HCT116 (cell line): ENCODE results near the gene GSTT2. TPM values are rescaled to one million over a fixed set of nuclear protein-coding genes. Genes with fewer than 3 reads are reported as not detected.

Source experiments
- ATAC-seq: fragments of 200-7000 bp; cut with Tn5 transposase; 2 replicates; pipeline ENCODE4 v1.9.1; 2020; ENCODE audit warnings: mild to moderate bottlenecking, moderate library complexity
- BruUV-seq: library from RNA; stranded (reverse); fragments of 400-500 nt; replicated peaks from 2 replicates; lab custom pipeline; 2021; lab: Mats Ljungman, UMichigan
- CTCF ChIA-PET: fragments of 300-600 bp; sonication (Branson Sonifier 250); formaldehyde crosslinking; loops from one replicate; lab custom pipeline; 2021; ENCODE audit warnings: antibody characterized with exemption; lab: Charles Lee
- POLR2A ChIA-PET: fragments of 300-600, 350-600 bp; sonication (Branson Sonifier 250); formaldehyde crosslinking; loops from one replicate; lab custom pipeline; 2021; ENCODE audit warnings: antibody characterized with exemption; lab: Charles Lee
- RAD21 ChIA-PET, 2 experiments: fragments of 300-600 bp; sonication (Branson Sonifier 250); formaldehyde crosslinking; loops; one replicate each; lab custom pipeline; 2023; ENCODE audit warnings: low total read pairs in 2 of 2; ENCODE audit not compliant: uncharacterized antibody in 2 of 2, unreplicated experiment in 2 of 2, low non-redundant PET in 1 of 2; lab: Charles Lee
- DNase-seq: peaks from one replicate; pipeline ENCODE4 v3.0.0-alpha.2; 2010; ENCODE audit warnings: low read depth, low spot score
- H2AFZ ChIP-seq: fragments of 200-600 bp; shearing (Covaris generic), sonication (generic); 2 replicates; pipeline ENCODE4 v1.6.1; 2017; ENCODE audit warnings: low read depth, mixed run types, mixed read lengths, antibody characterized with exemption, low read length; ENCODE audit not compliant: poor library complexity, severe bottlenecking
- H3K27ac ChIP-seq: 2 replicates; pipeline ENCODE4 v1.5.1; 2012; ENCODE audit warnings: low read depth, low read length
- H3K27me3 ChIP-seq: fragments of 200-600 bp; sonication (generic); 2 replicates; pipeline ENCODE4 v1.6.1; 2016; ENCODE audit warnings: mixed run types, low read length, mixed read lengths; ENCODE audit not compliant: insufficient read depth
- H3K36me3 ChIP-seq, 2 experiments: fragments of 200-500 bp in 1 of 2; fragments of 200-600 bp in 1 of 2; sonication (Bioruptor generic) in 1 of 2; sonication (generic) in 1 of 2; 2 replicates each; pipeline versions ENCODE4 v1.5.1 to v1.6.1; 2014 to 2016; ENCODE audit warnings: low read length in 2 of 2, inconsistent platforms in 1 of 2, mixed read lengths in 1 of 2, mixed run types in 1 of 2; ENCODE audit not compliant: insufficient read depth in 2 of 2, control insufficient read depth in 1 of 2
- H3K4me1 ChIP-seq, 2 experiments: fragments of 200-600 bp in 1 of 2; sonication (generic) in 1 of 2; 2 replicates each; pipeline versions ENCODE4 v1.5.1 to v1.6.1; 2012 to 2017; ENCODE audit warnings: low read length in 2 of 2, inconsistent platforms in 1 of 2, mild to moderate bottlenecking in 1 of 2, mixed read lengths in 1 of 2, mixed run types in 1 of 2, moderate library complexity in 1 of 2; ENCODE audit not compliant: insufficient read depth in 2 of 2, control insufficient read depth in 1 of 2
- H3K4me2 ChIP-seq: fragments of 200-600 bp; sonication (generic); 2 replicates; pipeline ENCODE4 v1.6.1; 2017; ENCODE audit warnings: mixed run types, low read length, mixed read lengths
- H3K4me3 ChIP-seq, 2 experiments: fragments of 200-600 bp in 1 of 2; sonication (generic) in 1 of 2; replicated peaks in 1 of 2; 2 replicates each; pipeline ENCODE4 v1.5.1; 2011 to 2016; ENCODE audit warnings: low read length in 2 of 2, control low read depth in 1 of 2, low read depth in 1 of 2, mild to moderate bottlenecking in 1 of 2, mixed read lengths in 1 of 2, mixed run types in 1 of 2
- H3K79me2 ChIP-seq: fragments of 200-600 bp; sonication (generic); 2 replicates; pipeline ENCODE4 v1.6.1; 2017; ENCODE audit warnings: mild to moderate bottlenecking, mixed run types, low read length, moderate library complexity, mixed read lengths; ENCODE audit not compliant: insufficient read depth
- H3K9ac ChIP-seq: fragments of 200-600 bp; sonication (generic); 2 replicates; pipeline ENCODE4 v1.6.1; 2016; ENCODE audit warnings: low read length, mixed read lengths
- H3K9me2 ChIP-seq: fragments of 200-600 bp; sonication (generic), shearing (Covaris generic); 2 replicates; pipeline ENCODE4 v1.6.1; 2017; ENCODE audit warnings: mixed run types, mild to moderate bottlenecking, moderate library complexity; ENCODE audit not compliant: insufficient read depth
- H3K9me3 ChIP-seq, 2 experiments: fragments of 200-500 bp in 1 of 2; fragments of 200-600 bp in 1 of 2; sonication (Bioruptor generic) in 1 of 2; sonication (generic) in 1 of 2; 2 replicates each; pipeline ENCODE4 v1.6.1; 2014 to 2017; ENCODE audit warnings: low read length in 2 of 2, mixed read lengths in 2 of 2, inconsistent platforms in 1 of 2, low read depth in 1 of 2, mild to moderate bottlenecking in 1 of 2, mixed run types in 1 of 2, moderate library complexity in 1 of 2; ENCODE audit not compliant: control insufficient read depth in 1 of 2, insufficient read depth in 1 of 2
- H4K20me1 ChIP-seq: fragments of 200-600 bp; sonication (generic), shearing (Covaris generic); 2 replicates; pipeline ENCODE4 v1.6.1; 2017; ENCODE audit warnings: mixed run types, mild to moderate bottlenecking, moderate library complexity; ENCODE audit not compliant: insufficient read depth
- CBX3 ChIP-seq: IDR thresholded peaks from 2 replicates; pipeline ENCODE4 v1.6.1; 2012; ENCODE audit warnings: low read depth
- CEBPB ChIP-seq: IDR thresholded peaks from 2 replicates; pipeline ENCODE4 v1.6.1; 2012; ENCODE audit warnings: low read depth
- ELF1 ChIP-seq: IDR thresholded peaks from 2 replicates; pipeline ENCODE4 v1.6.1; 2012; ENCODE audit warnings: low read depth, borderline replicate concordance
- EZH2 ChIP-seq: fragments of 200-600 bp; sonication (generic); IDR thresholded peaks from 2 replicates; pipeline ENCODE4 v1.6.1; 2017; ENCODE audit warnings: antibody characterized with exemption, mixed run types
- EZH2phosphoT487 ChIP-seq: fragments of 200-600 bp; IDR thresholded peaks from 2 replicates; pipeline ENCODE4 v1.6.1; 2018; ENCODE audit warnings: antibody characterized with exemption, borderline replicate concordance
- FOSL1 ChIP-seq: IDR thresholded peaks from 2 replicates; pipeline ENCODE4 v1.6.1; 2012; ENCODE audit warnings: low read depth
- JUND ChIP-seq: IDR thresholded peaks from 2 replicates; pipeline ENCODE4 v1.6.1; 2012
- POLR2A ChIP-seq: IDR thresholded peaks from 2 replicates; pipeline ENCODE4 v1.7.0; 2011; ENCODE audit warnings: borderline replicate concordance; ENCODE audit not compliant: insufficient read depth, insufficient read length; ENCODE audit errors: extremely low read depth
- POLR2AphosphoS5 ChIP-seq: IDR thresholded peaks from 2 replicates; pipeline ENCODE4 v1.6.1; 2011; ENCODE audit warnings: mild to moderate bottlenecking, low read depth, low read length, moderate library complexity
- RAD21 ChIP-seq: IDR thresholded peaks from 2 replicates; pipeline ENCODE4 v1.6.1; 2012; ENCODE audit warnings: low read depth, mild to moderate bottlenecking
- SIN3A ChIP-seq: IDR thresholded peaks from 2 replicates; pipeline ENCODE4 v1.6.1; 2012; ENCODE audit warnings: low read depth
- SP1 ChIP-seq: IDR thresholded peaks from 2 replicates; pipeline ENCODE4 v1.6.1; 2012; ENCODE audit warnings: low read depth
- TCF7L2 ChIP-seq: IDR thresholded peaks from 2 replicates; pipeline ENCODE4 v1.7.0; 2011; ENCODE audit warnings: borderline replicate concordance, inconsistent platforms; ENCODE audit not compliant: insufficient read depth, insufficient read length; ENCODE audit errors: extremely low read depth
- YY1 ChIP-seq: IDR thresholded peaks from 2 replicates; pipeline ENCODE4 v1.6.1; 2011; ENCODE audit warnings: low read length, low read depth, moderate library complexity, mild to moderate bottlenecking; ENCODE audit not compliant: insufficient replicate concordance; ENCODE audit errors: extremely low read depth
- ZFX ChIP-seq: fragments of 450-650 bp; IDR thresholded peaks from 2 replicates; pipeline ENCODE4 v1.6.1; 2017
- ZNF274 ChIP-seq: fragments of 200-500 bp; sonication (Bioruptor generic); IDR thresholded peaks from 2 replicates; pipeline ENCODE4 v1.6.1; 2014; ENCODE audit warnings: mild to moderate bottlenecking, low read depth, low read length, inconsistent platforms
- intact Hi-C: fragments of 100-400 bp; cut with micrococcal nuclease; formaldehyde crosslinking; loops from 2 replicates; pipeline ENCODE4 v1.10.0; 2022
- total RNA-seq: library from RNA; stranded (reverse); gene quantifications from one replicate; pipeline ENCODE4 v1.2.1, GENCODE V29; 2021; ENCODE audit not compliant: unreplicated experiment
- TF ChIP-seq, protein P1 (sequence below): IDR thresholded peaks from 2 replicates; pipeline ENCODE4 v1.6.1; 2012
- TF ChIP-seq, protein P2 (sequence below): IDR thresholded peaks from 2 replicates; pipeline ENCODE4 v1.6.1; 2012
- TF ChIP-seq, protein P3 (sequence below): IDR thresholded peaks from 2 replicates; pipeline ENCODE4 v1.6.1; 2011; ENCODE audit warnings: mild to moderate bottlenecking, low read length, moderate library complexity; ENCODE audit not compliant: insufficient replicate concordance; ENCODE audit errors: extremely low read depth

The GSTT2 gene
- total RNA-seq, 1 experiment from 2014 or later: 5.1 TPM

DNA sequence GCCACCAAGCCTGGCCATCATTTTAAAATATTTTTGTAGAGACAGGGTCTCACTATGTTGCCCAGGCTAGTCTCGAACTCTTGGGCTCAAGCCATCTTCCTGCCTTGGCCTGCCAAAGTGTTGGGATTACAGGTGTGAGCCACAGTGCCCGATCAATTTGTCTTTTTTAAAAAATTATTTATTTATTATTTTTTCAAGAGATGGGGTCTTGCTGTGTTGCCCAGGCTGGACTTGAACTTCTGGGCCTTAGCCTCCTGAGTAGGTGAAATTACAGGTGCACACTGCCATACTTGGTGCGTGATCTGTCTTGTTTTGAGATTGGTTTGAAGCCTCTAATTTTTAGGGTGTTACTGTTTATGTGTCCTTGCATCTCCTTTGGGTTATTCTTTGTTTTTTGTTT lies 41.4 kb downstream of the GSTT2 start (continued):
- TF ChIP-seq, protein P1, sequence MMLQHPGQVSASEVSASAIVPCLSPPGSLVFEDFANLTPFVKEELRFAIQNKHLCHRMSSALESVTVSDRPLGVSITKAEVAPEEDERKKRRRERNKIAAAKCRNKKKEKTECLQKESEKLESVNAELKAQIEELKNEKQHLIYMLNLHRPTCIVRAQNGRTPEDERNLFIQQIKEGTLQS: no peak
- TF ChIP-seq ZFX (no peak), POLR2A (no peak), FOSL1 (no peak), EZH2phosphoT487 (no peak), TCF7L2 (no peak), RAD21 (no peak), JUND (no peak), CBX3 (no peak), SP1 (no peak)
- TF ChIP-seq, protein P2, sequence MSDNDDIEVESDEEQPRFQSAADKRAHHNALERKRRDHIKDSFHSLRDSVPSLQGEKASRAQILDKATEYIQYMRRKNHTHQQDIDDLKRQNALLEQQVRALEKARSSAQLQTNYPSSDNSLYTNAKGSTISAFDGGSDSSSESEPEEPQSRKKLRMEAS: no peak

DNA sequence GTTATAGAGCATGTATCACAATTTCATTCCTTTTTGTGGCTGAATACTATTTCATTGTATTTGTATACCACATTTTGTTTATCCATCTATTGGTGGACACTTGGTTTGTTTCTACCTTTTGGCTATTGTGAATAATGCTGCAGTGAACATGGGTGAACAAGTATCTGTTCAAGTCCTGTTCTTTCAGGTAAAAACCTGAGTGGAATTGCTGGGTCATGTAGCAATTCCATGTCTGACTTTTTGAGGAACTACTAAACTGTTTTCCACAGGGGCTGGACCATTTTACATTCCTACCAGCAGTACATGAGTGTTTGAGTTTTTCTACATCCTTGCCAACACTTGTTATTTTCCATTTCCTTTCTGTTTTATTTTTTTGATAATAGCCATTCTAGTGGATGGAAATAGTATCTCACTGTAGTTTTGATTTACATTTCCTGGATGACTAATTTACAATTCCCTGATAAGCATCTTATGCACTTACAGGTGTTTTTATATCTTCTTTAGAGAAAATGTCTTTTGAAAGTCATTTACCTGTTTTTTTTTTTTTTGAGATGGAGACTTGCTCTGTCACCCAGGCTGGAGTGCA lies 43.4 kb downstream of the GSTT2 start:
- no peak for ATAC-seq
- no peak for TF ChIP-seq EZH2
- no peak for TF ChIP-seq ZNF274
- no peak for TF ChIP-seq JUND
- no peak for TF ChIP-seq FOSL1
- no peak for TF ChIP-seq ZFX
- no peak for TF ChIP-seq CEBPB
- TF ChIP-seq, protein P3, sequence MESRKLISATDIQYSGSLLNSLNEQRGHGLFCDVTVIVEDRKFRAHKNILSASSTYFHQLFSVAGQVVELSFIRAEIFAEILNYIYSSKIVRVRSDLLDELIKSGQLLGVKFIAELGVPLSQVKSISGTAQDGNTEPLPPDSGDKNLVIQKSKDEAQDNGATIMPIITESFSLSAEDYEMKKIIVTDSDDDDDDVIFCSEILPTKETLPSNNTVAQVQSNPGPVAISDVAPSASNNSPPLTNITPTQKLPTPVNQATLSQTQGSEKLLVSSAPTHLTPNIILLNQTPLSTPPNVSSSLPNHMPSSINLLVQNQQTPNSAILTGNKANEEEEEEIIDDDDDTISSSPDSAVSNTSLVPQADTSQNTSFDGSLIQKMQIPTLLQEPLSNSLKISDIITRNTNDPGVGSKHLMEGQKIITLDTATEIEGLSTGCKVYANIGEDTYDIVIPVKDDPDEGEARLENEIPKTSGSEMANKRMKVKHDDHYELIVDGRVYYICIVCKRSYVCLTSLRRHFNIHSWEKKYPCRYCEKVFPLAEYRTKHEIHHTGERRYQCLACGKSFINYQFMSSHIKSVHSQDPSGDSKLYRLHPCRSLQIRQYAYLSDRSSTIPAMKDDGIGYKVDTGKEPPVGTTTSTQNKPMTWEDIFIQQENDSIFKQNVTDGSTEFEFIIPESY: no peak
- TF ChIP-seq CBX3: no peak
- TF ChIP-seq, protein P1: no peak
- TF ChIP-seq ELF1: no peak
- no peak for TF ChIP-seq YY1
- TF ChIP-seq SIN3A: no peak
- TF ChIP-seq POLR2AphosphoS5: no peak
- TF ChIP-seq, protein P2: no peak
- no peak for TF ChIP-seq EZH2phosphoT487
- no peak for TF ChIP-seq TCF7L2
- no peaks in the 10 kb centered on the region for H3K9me3 ChIP-seq
- H3K79me2 ChIP-seq: peaks cover 88% of the 10 kb centered on the region
- H3K4me1 ChIP-seq: no peaks in the 10 kb centered on the region
- BruUV-seq: no TSS peak
- H2AFZ ChIP-seq: no peak overlapping the region
- H3K4me3 ChIP-seq: no peak overlapping the region
- no peaks in the 10 kb centered on the region for H3K36me3 ChIP-seq
- ChIA-PET POLR2A (interaction anchor here (0.9 kb wide), 1 partner anchor 12 kb away, joined by 3 read pairs; the partner anchor contains the start of gene CABIN1), RAD21 (no interaction called here), CTCF (no interaction called here)
- no peaks in the 10 kb centered on the region for H3K9me2 ChIP-seq
- H3K27ac ChIP-seq: no peak overlapping the region
- H3K27me3 ChIP-seq: no peaks in the 10 kb centered on the region
- H4K20me1 ChIP-seq: no peaks in the 10 kb centered on the region
- DNase-seq: no peak
- intact Hi-C loops: no loop called here
- no peak overlapping the region for H3K4me2 ChIP-seq
- no peak overlapping the region for H3K9ac ChIP-seq
